Right lobe of liver (tissue), 4 donors: ENCODE results near the gene CDC42EP3.

Experiments used
- CTCF ChIP-seq, 4 donors: fragments of 200-600 bp in 3 of 4; fragments of 450-650 bp in 1 of 4; IDR thresholded peaks; one replicate each; pipeline versions ENCODE4 v1.5.1 to v1.8.0; 2016 to 2022; ENCODE audit warnings: antibody characterized with exemption in 4 of 4, mild to moderate bottlenecking in 2 of 4
- POLR2A ChIP-seq: fragments of 450-650 bp; IDR thresholded peaks from one replicate; pipeline ENCODE4 v1.6.1; 2017; ENCODE audit warnings: antibody characterized with exemption, mild to moderate bottlenecking
- donor health status: DM: no; HTN: no; CAD: no.
- donor health status: DM: no; HTN: no; CAD: no.
- donor health status: DM: no; HTN: yes; CAD: no.

GRCh38 chr2:37593694-37594093 lies 77.7 kb downstream of the CDC42EP3 start:
- TF ChIP-seq CTCF (IDR thresholded peaks at IDR 0.05): no peak
- no peak for TF ChIP-seq POLR2A
